ENCODE measurements around the gene VPS51.
A peak's percentile ranks its signal among the peaks of the same experiment; 100 is the strongest.

VPS51 gene
- long read RNA-seq, donor 1, transcript VPS51-201 (10 exons, 2,714 nt) = major isoform, 37 of 3,898 reads
- long read RNA-seq, donor 1, partial matches to known transcripts = 3,698 of 3,898 reads
- long read RNA-seq, donor 1, other reads (novel, unspliced or antisense) = 162 of 3,898 reads
- long read RNA-seq, donor 2, transcript VPS51-201 (10 exons, 2,714 nt) = major isoform, 22 of 54 reads
- long read RNA-seq, donor 2, partial matches to known transcripts = 30 of 54 reads
- long read RNA-seq, donor 2, other reads (novel, unspliced or antisense) = 0 of 54 reads
- long read RNA-seq, donor 3, transcript VPS51-201 (10 exons, 2,714 nt) = major isoform, 21 of 22 reads
- long read RNA-seq, donor 3, partial matches to known transcripts = 0 of 22 reads
- long read RNA-seq, donor 3, other reads (novel, unspliced or antisense) = 0 of 22 reads
- long read RNA-seq, donor 4, transcript VPS51-201 (10 exons, 2,714 nt) = major isoform, 21 of 66 reads
- long read RNA-seq, donor 4, partial matches to known transcripts = 40 of 66 reads
- long read RNA-seq, donor 4, other reads (novel, unspliced or antisense) = 0 of 66 reads
- long read RNA-seq, donor 5, transcript VPS51-201 (10 exons, 2,714 nt) = major isoform, 23 of 59 reads
- long read RNA-seq, donor 5, partial matches to known transcripts = 36 of 59 reads
- long read RNA-seq, donor 5, other reads (novel, unspliced or antisense) = 0 of 59 reads
- long read RNA-seq, donor 6, transcript VPS51-201 (10 exons, 2,714 nt) = major isoform, 19 of 77 reads
- long read RNA-seq, donor 6, partial matches to known transcripts = 57 of 77 reads
- long read RNA-seq, donor 6, other reads (novel, unspliced or antisense) = 0 of 77 reads
- long read RNA-seq, donor 7, transcript VPS51-201 (10 exons, 2,714 nt) = major isoform, 33 of 4,477 reads
- long read RNA-seq, donor 7, partial matches to known transcripts = 4,276 of 4,477 reads
- long read RNA-seq, donor 7, other reads (novel, unspliced or antisense) = 165 of 4,477 reads
- long read RNA-seq, donor 8, transcript VPS51-201 (10 exons, 2,714 nt) = major isoform, 32 of 72 reads
- long read RNA-seq, donor 8, partial matches to known transcripts = 37 of 72 reads
- long read RNA-seq, donor 8, other reads (novel, unspliced or antisense) = 0 of 72 reads

- DNase-seq = peak; percentile 93
These were observed at the start of gene VPS51 for GRCh38 chr11:65095974-65096806. Gene VPS51 (plus strand): TSS chr11:65096214. CDS start chr11:65096251, 37 bp downstream.

GRCh38 chr11:65047581-65048422, 48.2 kb upstream of the VPS51 start:
- peak; percentile 41 for DNase-seq

- no peak for DNase-seq
These were observed 44.6 kb upstream of the VPS51 start for GRCh38 chr11:65051398-65051858.

GRCh38 chr11:65053827-65054508, 42.0 kb upstream of the VPS51 start:
- no peak for DNase-seq

- no peak for DNase-seq
These were observed 40.5 kb upstream of the VPS51 start for GRCh38 chr11:65055538-65055937.

- no peak for DNase-seq
These were observed 39.0 kb upstream of the VPS51 start for GRCh38 chr11:65056999-65057398.

GRCh38 chr11:65057526-65057925, 38.5 kb upstream of the VPS51 start:
- DNase-seq = no peak

GRCh38 chr11:65058012-65058411, 38.0 kb upstream of the VPS51 start:
- no peak for DNase-seq

- no peak for DNase-seq
These were observed 37.5 kb upstream of the VPS51 start, which contains the start of gene NAALADL1 for GRCh38 chr11:65058419-65059054. Gene NAALADL1 (minus strand): TSS chr11:65058553. CDS start chr11:65058521, 32 bp downstream.

- no peak for DNase-seq
These were observed 36.5 kb upstream of the VPS51 start for GRCh38 chr11:65059523-65059922.

GRCh38 chr11:65059959-65060824, 35.8 kb upstream of the VPS51 start:
- no peak for DNase-seq

GRCh38 chr11:65060913-65061408, 35.1 kb upstream of the VPS51 start:
- no peak for DNase-seq

GRCh38 chr11:65063532-65063931, 32.5 kb upstream of the VPS51 start:
- no peak for DNase-seq

GRCh38 chr11:65064847-65065240, 31.2 kb upstream of the VPS51 start:
- DNase-seq = no peak

- DNase-seq = no peak
These were observed 30.2 kb upstream of the VPS51 start for GRCh38 chr11:65065851-65066250.

- DNase-seq = no peak
These were observed 29.7 kb upstream of the VPS51 start for GRCh38 chr11:65066315-65066714.

GRCh38 chr11:65066805-65067291, 29.2 kb upstream of the VPS51 start:
- no peak for DNase-seq

- DNase-seq = no peak
These were observed 28.6 kb upstream of the VPS51 start for GRCh38 chr11:65067446-65067845.
